Natural killer cell (primary cell): ENCODE results near the gene KPNA4. TPM values are rescaled to one million over a fixed set of nuclear protein-coding genes. Genes with fewer than 3 reads are reported as not detected.

Experiments
- ATAC-seq, 3 donors: fragments of 150-1000 bp in 2 of 3; fragments of 200-7000 bp in 1 of 3; cut with Tn5 transposase; 1 replicate in 1 of 3; 2 replicates in 2 of 3; pipeline ENCODE4 v1.10.0; 2021; ENCODE audit warnings: mild to moderate bottlenecking in 2 of 3, moderate library complexity in 2 of 3
- DNase-seq, 2 donors: peaks; one replicate each; pipeline versions ENCODE4 v3.0.0 to v3.0.0-alpha.2; 2013 to 2021; ENCODE audit warnings: mixed read lengths in 1 of 2
- H3K27ac ChIP-seq: one replicate; pipeline ENCODE4 v1.5.1; 2013; ENCODE audit warnings: mild to moderate bottlenecking, low read length
- H3K27me3 ChIP-seq: one replicate; pipeline ENCODE4 v1.6.1; 2013; ENCODE audit warnings: low read length; ENCODE audit not compliant: control insufficient read depth, insufficient read depth
- H3K36me3 ChIP-seq: one replicate; pipeline ENCODE4 v1.6.1; 2013; ENCODE audit warnings: low read length; ENCODE audit not compliant: control insufficient read depth, insufficient read depth
- H3K4me1 ChIP-seq: one replicate; pipeline ENCODE4 v1.6.1; 2013; ENCODE audit warnings: low read length; ENCODE audit not compliant: control insufficient read depth, insufficient read depth
- H3K4me3 ChIP-seq: one replicate; pipeline ENCODE4 v1.5.1; 2013; ENCODE audit warnings: low read length
- H3K9me3 ChIP-seq: one replicate; pipeline ENCODE4 v1.6.1; 2013; ENCODE audit warnings: low read length; ENCODE audit not compliant: control insufficient read depth, insufficient read depth
- H3K27ac Mint-ChIP-seq, 2 donors: one replicate each; pipeline ENCODE4 v1.8.0; 2022; ENCODE audit warnings: mild to moderate bottlenecking in 2 of 2, mixed read lengths in 2 of 2, moderate library complexity in 1 of 2
- H3K27me3 Mint-ChIP-seq, 2 donors: one replicate each; pipeline ENCODE4 v1.8.0; 2022; ENCODE audit warnings: low read depth in 2 of 2, mixed read lengths in 2 of 2
- H3K36me3 Mint-ChIP-seq: one replicate; pipeline ENCODE4 v1.8.0; 2022; ENCODE audit warnings: mixed read lengths
- H3K4me1 Mint-ChIP-seq, 2 donors: one replicate each; pipeline ENCODE4 v1.8.0; 2022; ENCODE audit warnings: mixed read lengths in 2 of 2
- H3K4me3 Mint-ChIP-seq: one replicate; pipeline ENCODE4 v1.8.0; 2022; ENCODE audit warnings: mild to moderate bottlenecking, moderate library complexity, mixed read lengths
- H3K9me3 Mint-ChIP-seq, 2 donors: one replicate each; pipeline ENCODE4 v1.8.0; 2022; ENCODE audit warnings: mixed read lengths in 2 of 2
- WGBS: methylation state at CpG from one replicate; pipeline ENCODE4 v1.1.7; 2013; ENCODE audit warnings: missing lambda C conversion rate; ENCODE audit not compliant: insufficient coverage; 5-methylcytosine and 5-hydroxymethylcytosine counted together
- intact Hi-C: fragments of 100-400 bp; cut with micrococcal nuclease; formaldehyde crosslinking; loops from one replicate; pipeline ENCODE4 v1.14.2; 2022
- total RNA-seq, 4 donors: library from RNA; stranded (reverse); fragments of 120-200 nt in 1 of 4; gene quantifications; one replicate each; pipeline versions ENCODE4 v1.2.3 to v1.2.4, GENCODE V29; 2013 to 2022
- TF ChIP-seq, protein P1 (sequence below): fragments of 200-600 bp; IDR thresholded peaks from one replicate; pipeline ENCODE4 v1.8.0; 2022; ENCODE audit warnings: antibody characterized with exemption

The KPNA4 gene
- total RNA-seq, 3 donors from 2014 or later (not counting 1 experiment from before 2014, with no cell fraction given), result 69.1 to 81.7 (median 74.1) TPM

DNA sequence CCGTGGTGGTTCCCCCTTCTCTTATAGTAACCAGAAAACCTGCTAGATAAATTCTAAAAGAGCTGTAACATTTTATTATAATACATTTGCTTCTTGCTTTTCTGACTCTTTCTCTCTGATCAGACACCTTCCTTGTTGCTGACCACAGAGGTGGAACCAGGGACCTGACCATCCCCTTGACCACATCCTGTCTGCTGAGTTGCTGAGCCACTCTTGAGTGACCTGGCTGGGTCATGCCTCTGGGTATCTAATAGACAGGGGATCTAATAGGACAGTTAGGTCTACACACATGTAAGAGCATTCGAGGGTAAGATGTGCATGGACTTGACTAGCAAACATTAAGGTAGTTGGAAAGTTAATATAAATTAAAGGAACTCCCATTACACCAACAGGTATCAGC is 93.0 kb downstream of the KPNA4 start:
- TF ChIP-seq, protein P1, sequence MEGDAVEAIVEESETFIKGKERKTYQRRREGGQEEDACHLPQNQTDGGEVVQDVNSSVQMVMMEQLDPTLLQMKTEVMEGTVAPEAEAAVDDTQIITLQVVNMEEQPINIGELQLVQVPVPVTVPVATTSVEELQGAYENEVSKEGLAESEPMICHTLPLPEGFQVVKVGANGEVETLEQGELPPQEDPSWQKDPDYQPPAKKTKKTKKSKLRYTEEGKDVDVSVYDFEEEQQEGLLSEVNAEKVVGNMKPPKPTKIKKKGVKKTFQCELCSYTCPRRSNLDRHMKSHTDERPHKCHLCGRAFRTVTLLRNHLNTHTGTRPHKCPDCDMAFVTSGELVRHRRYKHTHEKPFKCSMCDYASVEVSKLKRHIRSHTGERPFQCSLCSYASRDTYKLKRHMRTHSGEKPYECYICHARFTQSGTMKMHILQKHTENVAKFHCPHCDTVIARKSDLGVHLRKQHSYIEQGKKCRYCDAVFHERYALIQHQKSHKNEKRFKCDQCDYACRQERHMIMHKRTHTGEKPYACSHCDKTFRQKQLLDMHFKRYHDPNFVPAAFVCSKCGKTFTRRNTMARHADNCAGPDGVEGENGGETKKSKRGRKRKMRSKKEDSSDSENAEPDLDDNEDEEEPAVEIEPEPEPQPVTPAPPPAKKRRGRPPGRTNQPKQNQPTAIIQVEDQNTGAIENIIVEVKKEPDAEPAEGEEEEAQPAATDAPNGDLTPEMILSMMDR, result no peak
- Mint-ChIP-seq H3K4me1 (no peaks in the 10 kb centered on the region), H3K4me3 (no peak overlapping the region), H3K9me3 (peaks cover 0 to 5% of the 10 kb centered on the region in 2 donors), H3K27ac (no peak overlapping the region), H3K36me3 (no peaks in the 10 kb centered on the region), H3K27me3 (peaks cover 0 to 14% of the 10 kb centered on the region in 2 donors)
- H3K9me3 ChIP-seq, result peaks cover 11% of the 10 kb centered on the region
- no peaks in the 10 kb centered on the region for H3K36me3 ChIP-seq
- WGBS, result 40% methylated on average over 1 of the region's 2 CpGs
- intact Hi-C loops, result no loop called here
- H3K4me3 ChIP-seq, result no peak overlapping the region
- ATAC-seq, result peak in 1 of 3 donors; percentile 29
- peaks cover 7% of the 10 kb centered on the region for H3K4me1 ChIP-seq
- H3K27me3 ChIP-seq, result no peaks in the 10 kb centered on the region
- no peak overlapping the region for H3K27ac ChIP-seq
- DNase-seq, result no peak

DNA sequence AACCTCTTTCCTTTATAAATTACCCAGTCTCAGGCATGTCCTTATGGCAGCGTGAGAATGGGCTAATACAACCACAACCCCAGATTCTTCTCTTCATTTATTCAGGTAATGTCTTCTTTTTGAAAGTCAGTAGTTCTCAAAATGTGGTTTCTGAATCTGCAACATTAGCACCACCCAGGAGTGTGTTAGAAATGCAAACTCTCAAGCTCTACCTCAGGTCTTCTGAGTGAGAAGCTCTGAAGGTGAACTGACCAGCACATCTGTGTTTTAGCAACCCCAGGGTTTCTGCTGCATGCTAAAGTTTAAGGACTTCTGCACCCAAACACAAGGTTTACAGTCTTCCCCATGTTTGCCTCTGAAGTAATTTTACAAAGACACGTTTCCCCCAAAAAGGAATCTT is 93.5 kb downstream of the KPNA4 start:
- H3K27ac Mint-ChIP-seq, result no peak overlapping the region
- H3K27me3 ChIP-seq, result no peaks in the 10 kb centered on the region
- WGBS, result 63% methylated on average over 2 of the region's 2 CpGs
- H3K36me3 Mint-ChIP-seq, result no peaks in the 10 kb centered on the region
- H3K9me3 Mint-ChIP-seq, result peaks cover 0 to 5% of the 10 kb centered on the region in 2 donors
- H3K4me1 ChIP-seq, result peaks cover 7% of the 10 kb centered on the region
- H3K9me3 ChIP-seq, result peaks cover 11% of the 10 kb centered on the region
- ATAC-seq (no peak), DNase-seq (no peak)
- no peaks in the 10 kb centered on the region for H3K36me3 ChIP-seq
- no peak overlapping the region for H3K4me3 Mint-ChIP-seq
- H3K4me3 ChIP-seq, result no peak overlapping the region
- peaks cover 0 to 14% of the 10 kb centered on the region in 2 donors for H3K27me3 Mint-ChIP-seq
- H3K27ac ChIP-seq, result no peak overlapping the region
- TF ChIP-seq, protein P1, result no peak
- intact Hi-C loops, result no loop called here
- no peaks in the 10 kb centered on the region for H3K4me1 Mint-ChIP-seq

DNA sequence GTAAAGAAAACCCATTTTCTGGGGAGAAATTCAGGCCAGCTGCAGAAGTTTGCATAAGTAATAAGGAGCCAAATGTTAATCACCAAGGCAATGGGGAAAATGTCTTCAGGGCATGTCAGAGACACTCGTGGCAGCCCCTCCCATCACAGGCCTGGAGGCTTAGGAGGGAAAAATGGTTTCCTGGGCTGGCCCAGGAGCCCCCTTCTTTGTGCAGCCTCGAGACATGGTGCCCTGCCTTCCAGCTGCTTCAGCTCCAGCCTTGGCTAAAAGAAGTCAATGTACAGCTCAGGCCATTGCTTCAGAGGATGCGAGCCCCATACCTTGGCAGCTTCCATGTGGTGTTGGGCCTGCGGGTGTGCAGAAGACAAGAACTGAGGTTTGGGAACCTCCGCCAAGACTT is 95.2 kb downstream of the KPNA4 start:
- no peaks in the 10 kb centered on the region for H3K36me3 ChIP-seq
- WGBS, result 88% methylated on average over 5 of the region's 5 CpGs
- peaks cover 0 to 14% of the 10 kb centered on the region in 2 donors for H3K27me3 Mint-ChIP-seq
- DNase-seq (no peak), ATAC-seq (no peak)
- H3K36me3 Mint-ChIP-seq, result no peaks in the 10 kb centered on the region
- H3K4me3 ChIP-seq, result no peak overlapping the region
- H3K4me1 ChIP-seq, result peaks cover 7% of the 10 kb centered on the region
- H3K27ac ChIP-seq, result no peak overlapping the region
- H3K4me3 Mint-ChIP-seq, result no peak overlapping the region
- no peak overlapping the region for H3K27ac Mint-ChIP-seq
- intact Hi-C loops, result no loop called here
- H3K27me3 ChIP-seq, result no peaks in the 10 kb centered on the region
- TF ChIP-seq, protein P1, result no peak
- H3K4me1 Mint-ChIP-seq, result no peaks in the 10 kb centered on the region
- peaks cover 0 to 5% of the 10 kb centered on the region in 2 donors for H3K9me3 Mint-ChIP-seq
- H3K9me3 ChIP-seq, result peaks cover 11% of the 10 kb centered on the region

DNA sequence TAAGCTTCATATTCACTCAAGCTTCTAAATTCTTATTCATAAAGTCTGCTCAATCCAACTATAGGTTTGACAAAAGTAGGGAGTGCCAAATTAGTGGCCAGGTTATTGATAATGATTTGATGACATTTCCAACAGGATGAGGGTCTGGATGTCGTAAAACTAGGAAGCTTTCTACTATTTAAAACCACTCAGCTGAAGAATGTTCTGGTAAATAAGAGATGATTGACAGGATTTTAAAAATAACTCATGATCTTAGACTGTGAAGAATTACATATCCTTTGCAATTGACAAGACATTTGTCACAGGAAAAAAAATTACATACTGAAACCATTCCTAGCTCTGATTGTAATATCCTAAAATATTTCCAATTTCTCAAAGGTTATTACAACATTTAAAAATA is 100.4 kb downstream of the KPNA4 start:
- Histone ChIP-seq H3K9me3 (no peaks in the 10 kb centered on the region), H3K27me3 (no peaks in the 10 kb centered on the region), H3K27ac (no peak overlapping the region), H3K36me3 (no peaks in the 10 kb centered on the region), H3K4me1 (no peaks in the 10 kb centered on the region), H3K4me3 (no peak overlapping the region)
- no peak overlapping the region for H3K27ac Mint-ChIP-seq
- ATAC-seq (no peak), DNase-seq (no peak)
- H3K27me3 Mint-ChIP-seq, result peaks cover 0 to 11% of the 10 kb centered on the region in 2 donors
- TF ChIP-seq, protein P1, result no peak
- intact Hi-C loops, result no loop called here
- no peaks in the 10 kb centered on the region for H3K36me3 Mint-ChIP-seq
- no peak overlapping the region for H3K4me3 Mint-ChIP-seq
- no peaks in the 10 kb centered on the region for H3K4me1 Mint-ChIP-seq
- no CpG with 5 or more reads among the region's 1 CpG for WGBS
- H3K9me3 Mint-ChIP-seq, result peaks cover 0 to 5% of the 10 kb centered on the region in 2 donors
